ENCODE data around the gene GID4. TPM values are rescaled to one million over a fixed set of nuclear protein-coding genes. Genes with fewer than 3 reads are reported as not detected.

Gene GID4
- total RNA-seq, 1 donor from 2014 or later = 7.7 TPM

DNA sequence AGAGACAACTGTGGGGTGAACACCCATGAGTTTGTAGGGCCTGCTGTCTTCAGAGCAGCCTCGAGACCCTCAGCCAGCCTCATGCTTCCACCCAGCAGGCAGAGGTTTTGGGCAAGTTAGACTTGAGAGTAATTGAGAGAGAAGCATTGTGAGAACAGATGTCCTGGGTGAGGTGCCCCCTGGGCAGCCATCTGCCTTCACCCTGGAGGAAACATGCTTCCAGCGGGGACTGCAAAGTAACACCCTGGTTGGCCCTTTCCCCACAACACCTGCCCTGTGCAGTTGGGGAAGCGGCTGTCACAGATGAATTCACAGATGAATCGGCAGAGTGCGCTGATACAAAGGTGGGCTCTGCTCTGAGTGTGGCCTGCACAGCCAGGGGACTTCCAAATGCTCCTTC, 23.6 kb upstream of the GID4 start:
- FAIRE-seq (no peak), DNase-seq (ENCODE audit: low spot score in 2 of 2) (no peak)

DNA sequence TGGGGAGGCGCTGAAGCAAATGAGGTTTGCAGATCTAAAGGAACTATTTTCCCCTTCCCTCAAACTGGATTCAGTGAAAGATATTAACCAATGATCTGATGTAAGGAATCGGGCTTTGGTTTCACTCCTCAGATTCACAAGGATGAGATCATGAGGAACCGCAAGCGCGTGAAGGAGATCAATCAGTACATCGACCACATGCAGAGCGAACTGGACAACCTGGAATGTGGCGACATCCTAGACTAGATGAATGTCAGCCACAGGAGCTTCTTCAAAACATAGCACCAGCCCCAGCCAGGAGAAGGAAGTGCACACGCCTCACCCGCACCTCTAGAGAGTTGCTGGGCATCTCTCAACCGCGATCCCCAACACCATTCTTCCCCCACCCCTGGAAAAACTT, 22.8 kb upstream of the GID4 start:
- DNase-seq (ENCODE audit: low spot score in 2 of 2) (no peak), FAIRE-seq (no peak)

DNA sequence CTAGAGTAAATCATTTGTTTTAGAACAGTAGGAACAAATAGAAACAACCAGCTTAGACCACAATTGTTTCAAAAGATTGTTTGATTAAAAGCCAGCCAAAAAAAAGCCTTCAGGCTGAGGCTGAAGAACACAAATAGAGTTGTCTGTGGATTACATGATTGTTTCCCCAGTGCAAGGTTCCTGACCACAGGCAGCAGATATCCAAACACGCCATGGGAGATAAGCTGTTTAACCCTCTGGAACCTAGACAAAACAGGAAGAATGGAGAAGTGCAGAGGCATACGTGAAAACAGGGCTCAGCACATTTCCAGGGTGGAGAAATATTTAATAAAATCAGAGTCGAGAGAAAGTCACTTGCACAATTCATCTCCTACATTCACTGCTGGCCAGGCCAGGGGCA, 21.2 kb upstream of the GID4 start:
- no peak for FAIRE-seq
- DNase-seq (ENCODE audit: low spot score in 2 of 2) = no peak

DNA sequence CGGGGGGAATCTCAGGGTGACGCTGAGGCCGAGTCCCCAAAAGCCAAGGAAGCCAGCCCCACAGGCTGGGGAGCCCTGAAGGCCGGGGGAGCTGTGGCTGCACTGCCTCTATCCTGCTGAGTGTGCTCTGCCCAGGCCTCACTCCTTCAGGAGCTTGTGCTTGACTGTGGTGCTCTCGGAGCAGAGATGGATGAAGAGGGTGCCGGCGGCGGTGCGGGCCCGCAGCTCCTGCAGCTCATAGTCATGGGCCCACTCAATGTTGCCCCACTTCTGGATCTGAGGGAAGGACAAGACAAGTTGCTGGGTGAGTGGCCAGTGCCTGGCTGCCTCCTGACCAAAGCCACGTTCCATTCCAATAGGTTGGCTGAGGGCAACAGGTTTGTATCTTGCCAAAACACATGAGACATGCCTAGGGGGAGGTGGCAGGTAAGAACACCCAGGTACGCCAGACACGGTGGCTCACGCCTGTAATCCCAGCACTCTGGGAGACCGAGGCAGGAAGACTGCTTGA, 20.7 kb upstream of the GID4 start:
- DNase-seq (ENCODE audit: low spot score in 2 of 2) (no peak), FAIRE-seq (no peak)

DNA sequence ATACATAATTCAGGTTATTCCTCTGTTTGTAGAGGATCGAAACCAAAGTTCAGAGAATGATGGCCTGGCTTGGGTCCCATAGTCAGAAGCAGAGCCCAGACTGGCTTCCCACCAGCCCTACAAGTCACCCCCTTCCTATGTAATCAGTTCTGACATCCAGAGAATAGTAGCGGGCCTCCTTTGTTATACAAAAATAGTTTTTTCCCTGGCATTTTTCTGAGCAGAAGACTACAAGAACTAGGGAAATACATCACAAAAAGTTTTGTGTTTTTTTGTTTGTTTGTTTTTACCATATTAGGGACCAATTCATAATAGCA, 19.4 kb upstream of the GID4 start:
- DNase-seq (ENCODE audit: low spot score in 2 of 2) = no peak
- no peak for FAIRE-seq

DNA sequence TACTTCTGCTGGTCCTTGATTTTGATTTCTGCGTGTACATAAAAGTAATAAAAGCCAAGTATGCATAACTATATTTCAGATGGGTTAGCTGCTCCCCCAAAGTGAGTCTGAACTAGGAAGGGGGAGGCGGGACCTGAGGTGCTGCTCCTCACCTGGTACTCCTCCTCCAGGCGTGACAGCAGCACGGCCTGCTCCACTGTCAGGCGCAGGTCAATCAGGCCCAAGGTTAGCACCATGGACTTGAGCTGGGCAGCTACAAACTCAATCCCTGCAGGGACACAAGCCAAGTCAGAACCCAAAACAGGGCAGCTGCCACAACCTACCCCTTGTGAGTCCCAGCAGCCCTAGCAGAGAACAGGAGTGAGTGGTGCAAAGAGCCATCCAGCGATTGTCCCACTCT, 18.2 kb upstream of the GID4 start:
- no peak for FAIRE-seq
- no peak for DNase-seq (ENCODE audit: low spot score in 2 of 2)

DNA sequence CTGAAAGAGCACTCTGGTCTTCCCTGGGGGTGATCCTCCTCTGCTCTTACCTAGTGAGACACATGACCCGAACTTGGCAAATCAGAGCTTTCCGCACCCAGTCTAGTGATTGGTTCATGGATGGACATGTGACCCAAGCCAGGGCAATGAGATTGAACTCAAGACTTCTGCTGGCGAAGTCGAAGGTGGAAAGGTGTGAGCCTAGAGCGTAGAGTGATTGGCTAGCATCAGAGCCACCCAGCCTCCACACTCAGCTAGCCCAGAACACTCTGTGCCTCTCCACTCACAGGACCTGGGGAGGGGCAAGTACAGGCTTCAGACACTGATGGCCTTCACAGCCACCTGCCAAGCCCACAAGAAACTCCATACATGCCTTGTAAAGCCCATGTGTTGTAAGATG, 17.8 kb upstream of the GID4 start:
- no peak for FAIRE-seq

DNA sequence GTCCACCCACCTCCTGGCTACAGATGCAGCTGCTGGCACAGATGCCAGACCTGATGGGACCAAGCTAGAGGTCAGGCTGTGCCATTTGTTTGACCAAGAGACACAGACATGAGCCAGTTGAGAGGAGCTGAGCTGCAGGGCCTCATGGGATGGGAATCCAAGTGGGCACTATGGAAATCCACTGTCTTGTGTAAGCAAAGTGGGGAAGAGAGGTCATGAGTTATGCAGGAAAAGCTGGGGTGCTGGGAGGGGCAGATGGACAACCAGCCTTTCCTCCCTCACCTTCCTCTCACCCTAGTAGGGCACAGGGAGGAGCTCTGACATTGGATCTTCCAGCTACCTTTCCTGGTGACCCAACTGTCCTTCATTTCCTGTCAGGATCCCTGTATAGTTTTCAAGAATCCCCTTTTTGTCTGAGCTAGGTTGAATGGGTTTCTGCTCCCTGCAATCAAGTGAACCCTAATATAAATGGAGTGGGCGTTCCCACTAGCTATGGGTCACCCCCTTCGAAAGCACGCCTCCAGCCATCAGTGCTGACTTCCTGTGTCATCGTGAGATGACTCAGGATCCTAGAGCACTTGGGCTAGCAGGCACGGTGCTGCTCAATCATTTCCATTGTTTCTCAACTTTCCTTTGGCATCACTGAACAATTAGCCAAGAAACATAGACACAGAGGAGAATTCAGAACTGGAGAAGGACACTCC, 13.8 kb upstream of the GID4 start:
- DNase-seq (ENCODE audit: low spot score in 2 of 2) (no peak), FAIRE-seq (no peak)

More for the DNA sequence above, 17.8 kb upstream of the GID4 start:
- no peak for DNase-seq (ENCODE audit: low spot score in 2 of 2)

DNA sequence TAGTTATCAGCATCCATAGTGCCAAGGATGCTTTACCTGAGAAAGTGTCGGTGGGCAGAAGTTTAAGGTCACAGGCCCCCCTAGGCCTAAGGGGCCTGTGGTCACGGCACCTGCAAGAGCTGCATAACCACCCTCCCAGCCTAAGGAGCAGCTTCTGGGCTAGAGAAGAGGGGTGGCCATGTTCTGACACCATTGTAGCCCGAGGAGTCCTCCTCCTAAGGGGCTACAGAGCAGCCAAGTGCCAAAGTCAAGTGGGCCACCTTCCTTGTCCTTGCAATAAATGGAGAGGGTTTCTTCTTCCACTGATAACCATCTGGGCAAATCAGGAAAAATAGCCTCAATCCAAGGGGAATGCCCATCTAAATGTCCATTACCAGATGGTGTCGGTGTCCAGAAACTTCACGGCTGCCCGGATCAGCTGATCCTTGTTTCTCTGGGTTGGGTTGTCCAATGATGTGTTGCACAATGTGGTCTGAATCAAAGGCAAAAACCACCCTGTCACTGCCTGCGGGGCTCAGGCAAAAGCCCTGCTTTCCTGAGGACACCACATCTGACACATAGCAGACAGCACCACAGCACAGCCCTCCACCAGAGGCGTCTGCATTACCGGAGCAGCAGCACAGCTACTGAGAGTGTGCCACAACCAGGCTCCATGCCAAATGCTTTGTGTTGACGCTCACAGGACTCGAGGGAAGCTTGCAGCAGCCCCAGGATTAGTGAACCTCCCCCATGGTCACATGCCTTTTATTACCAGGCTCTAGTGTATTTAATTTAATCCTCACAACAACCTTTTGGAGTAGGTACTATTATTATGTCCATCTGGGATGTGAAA, 13.0 kb upstream of the GID4 start:
- FAIRE-seq = no peak
- DNase-seq (ENCODE audit: low spot score in 2 of 2) = no peak

DNA sequence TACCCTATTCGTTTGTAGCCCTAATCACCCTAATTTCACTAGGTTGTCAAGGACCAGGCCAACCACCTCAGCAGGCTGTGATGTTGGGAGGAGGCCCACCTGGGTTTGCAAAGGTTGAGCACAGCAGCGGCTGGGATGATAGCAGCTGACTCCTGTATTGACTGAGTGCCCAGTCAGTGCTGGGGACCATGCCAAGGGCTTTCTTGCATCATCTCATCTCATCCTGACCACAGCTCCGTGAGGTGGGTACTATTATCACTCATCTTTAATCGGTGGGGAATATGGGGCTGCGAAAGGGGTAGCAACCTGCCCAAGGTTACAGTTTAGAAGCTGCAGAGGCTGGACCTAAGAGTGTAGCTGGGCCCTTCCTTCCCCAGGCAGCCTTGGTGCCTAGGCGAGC, 11.9 kb upstream of the GID4 start:
- DNase-seq (ENCODE audit: low spot score in 2 of 2) (no peak), FAIRE-seq (no peak)

DNA sequence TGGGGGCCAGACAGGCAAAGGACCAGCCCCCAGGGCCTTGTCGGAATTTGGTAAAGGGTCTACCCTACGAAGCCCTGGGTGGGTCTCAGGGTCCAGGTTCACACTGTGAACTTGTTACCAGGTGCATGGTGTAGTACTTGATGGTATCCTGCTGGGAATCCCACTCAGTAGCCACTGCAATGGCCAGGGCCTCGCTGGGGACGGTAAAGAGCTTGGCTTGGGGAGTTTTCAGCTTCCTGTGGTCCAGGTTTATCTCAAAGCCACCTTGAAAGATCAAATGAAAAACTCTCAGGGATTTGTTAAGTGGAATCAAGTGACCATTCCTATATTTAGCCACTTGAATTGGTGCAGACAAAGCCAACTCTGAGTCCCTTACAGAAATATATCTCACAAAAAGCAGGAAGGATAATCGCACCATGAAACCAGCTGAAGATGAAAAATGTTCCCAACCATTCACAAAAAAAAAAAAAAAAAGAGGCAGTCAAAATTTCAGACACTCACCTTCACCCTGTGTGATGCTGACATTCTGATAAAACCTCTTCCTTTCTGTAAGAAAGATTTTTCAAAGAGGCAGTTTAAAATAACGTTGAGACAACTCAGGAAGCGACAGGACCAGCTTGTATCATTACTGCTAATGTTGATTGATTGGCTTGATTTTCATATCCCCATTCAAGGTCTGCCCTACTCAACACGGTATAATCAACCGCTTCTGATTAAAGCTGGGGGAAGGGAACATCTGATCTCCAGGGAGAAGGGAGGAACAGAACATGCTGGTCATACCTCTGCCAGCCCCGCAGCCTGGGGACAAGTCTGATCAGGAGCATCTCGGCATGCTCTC, 10.9 kb upstream of the GID4 start:
- DNase-seq (ENCODE audit: low spot score in 2 of 2) (no peak), FAIRE-seq (no peak)

DNA sequence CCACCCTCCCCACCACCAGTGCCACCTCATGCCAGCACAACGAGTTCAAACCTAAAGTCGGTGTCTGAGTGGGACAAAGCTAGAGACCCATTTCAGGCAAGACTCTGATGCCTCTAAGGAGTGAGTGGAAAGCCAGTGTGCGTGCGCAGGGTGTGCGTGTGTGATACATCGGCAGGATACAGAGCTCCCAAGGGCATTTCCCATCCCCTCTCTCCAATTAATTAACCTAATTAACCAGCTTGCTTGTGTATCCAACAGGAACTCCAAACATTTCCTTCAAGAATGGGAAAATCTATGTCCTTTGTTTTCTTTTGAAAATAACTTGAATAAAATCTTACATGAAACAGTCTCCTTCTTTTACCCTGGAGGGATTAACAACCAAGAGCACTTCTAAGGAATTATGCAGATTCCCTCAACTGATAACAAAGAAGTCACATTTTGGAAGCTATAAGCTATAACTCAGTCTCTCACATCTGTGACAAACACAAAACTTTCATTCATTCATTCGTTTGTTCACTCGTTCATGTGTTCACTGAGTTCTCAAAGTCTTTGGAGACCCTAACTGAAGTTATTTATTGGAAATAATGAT, 10.2 kb upstream of the GID4 start:
- DNase-seq (ENCODE audit: low spot score in 2 of 2) (no peak), FAIRE-seq (no peak)

DNA sequence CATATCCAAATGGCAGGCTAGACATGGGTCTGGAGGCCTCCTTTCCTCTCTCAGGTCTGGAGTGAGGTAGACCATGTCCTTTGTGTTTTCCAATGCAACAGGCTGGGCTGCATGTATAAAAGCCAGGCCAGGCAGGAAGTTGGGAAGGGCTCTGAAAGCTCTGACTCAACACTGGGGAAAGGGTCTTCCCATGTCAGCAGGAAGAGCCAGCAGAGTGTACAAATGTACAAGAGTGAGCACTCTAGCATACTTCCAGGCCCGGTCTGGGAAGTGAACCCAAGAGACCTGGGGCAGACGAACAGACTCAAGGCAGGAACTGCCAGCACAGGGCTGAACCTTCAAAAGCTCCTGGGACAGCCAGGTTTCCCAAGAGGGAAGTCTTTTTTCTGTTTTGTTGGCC, 7.3 kb upstream of the GID4 start:
- DNase-seq (ENCODE audit: low spot score in 2 of 2) = no peak
- FAIRE-seq = no peak

DNA sequence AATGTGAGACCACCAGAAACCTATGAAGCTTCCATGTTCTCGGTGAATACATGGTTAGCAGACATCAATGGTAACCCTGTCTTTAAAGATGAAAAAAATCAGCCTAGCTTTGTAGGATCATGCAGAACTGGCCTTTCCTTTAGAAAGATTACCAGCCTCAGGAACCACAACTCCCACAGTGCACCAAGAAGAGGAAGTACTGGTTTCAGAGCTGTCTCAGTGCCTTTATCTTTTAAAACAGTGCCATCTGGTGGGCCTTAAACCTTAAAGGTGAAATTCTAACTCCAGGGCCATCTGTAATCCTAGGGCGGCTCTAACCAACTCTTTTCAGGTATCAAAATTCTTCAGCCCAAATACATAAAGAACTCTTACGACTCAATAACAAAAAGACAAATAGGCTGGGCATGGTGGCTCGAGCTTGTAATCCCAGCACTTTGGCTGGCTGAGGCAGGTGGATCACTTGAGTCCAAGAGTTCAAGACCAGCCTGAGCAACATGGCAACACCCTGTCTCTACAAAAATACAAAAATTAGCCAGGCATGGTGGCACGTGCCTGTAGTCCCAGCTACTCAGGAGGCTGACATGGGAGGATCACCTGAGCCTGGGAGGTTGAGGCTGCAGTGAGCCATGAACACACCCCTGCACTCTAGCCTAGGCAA, 5.6 kb upstream of the GID4 start:
- FAIRE-seq = no peak
- DNase-seq (ENCODE audit: low spot score in 2 of 2) = peak; percentile 52 to 74

DNA sequence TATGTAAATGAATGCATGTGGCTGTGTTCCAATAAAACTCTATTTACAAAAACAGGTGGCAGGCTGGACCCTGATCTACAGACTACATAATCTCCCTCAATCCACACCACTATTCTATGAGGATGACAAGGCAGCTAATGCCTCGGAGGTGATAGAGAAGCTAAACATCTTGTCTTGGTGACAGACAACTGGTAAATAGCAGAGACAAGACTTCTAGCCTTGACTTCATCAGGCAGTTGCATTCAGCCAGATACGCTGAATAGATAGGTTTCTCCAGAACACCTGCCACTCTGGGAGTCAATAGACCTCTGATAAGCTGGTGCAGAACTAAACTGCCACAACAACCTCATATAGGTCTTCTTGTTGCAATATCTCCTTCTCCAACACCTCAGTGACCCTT, 3.5 kb upstream of the GID4 start:
- no peak for FAIRE-seq
- DNase-seq (ENCODE audit: low spot score in 2 of 2) = no peak

DNA sequence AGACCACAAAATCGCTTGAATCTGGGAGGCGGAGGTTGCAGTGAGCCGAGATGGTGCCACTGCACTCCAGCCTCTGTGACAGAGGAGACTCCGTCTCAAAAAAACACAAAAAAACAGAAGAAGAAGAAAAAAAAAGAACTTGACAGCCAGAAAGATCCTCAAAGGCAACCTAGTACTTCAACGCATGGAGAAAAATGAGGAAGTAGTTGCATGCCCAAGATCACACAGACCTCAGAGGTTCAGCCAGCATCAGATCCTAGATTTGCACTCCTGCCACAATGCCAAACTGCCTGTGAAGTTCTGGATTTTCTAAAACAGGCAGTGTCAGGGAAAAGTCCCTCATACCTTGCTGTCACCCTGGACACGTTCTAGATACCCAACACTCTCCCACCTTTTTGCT, 1.7 kb upstream of the GID4 start:
- DNase-seq (ENCODE audit: low spot score in 2 of 2) = no peak
- no peak for FAIRE-seq

DNA sequence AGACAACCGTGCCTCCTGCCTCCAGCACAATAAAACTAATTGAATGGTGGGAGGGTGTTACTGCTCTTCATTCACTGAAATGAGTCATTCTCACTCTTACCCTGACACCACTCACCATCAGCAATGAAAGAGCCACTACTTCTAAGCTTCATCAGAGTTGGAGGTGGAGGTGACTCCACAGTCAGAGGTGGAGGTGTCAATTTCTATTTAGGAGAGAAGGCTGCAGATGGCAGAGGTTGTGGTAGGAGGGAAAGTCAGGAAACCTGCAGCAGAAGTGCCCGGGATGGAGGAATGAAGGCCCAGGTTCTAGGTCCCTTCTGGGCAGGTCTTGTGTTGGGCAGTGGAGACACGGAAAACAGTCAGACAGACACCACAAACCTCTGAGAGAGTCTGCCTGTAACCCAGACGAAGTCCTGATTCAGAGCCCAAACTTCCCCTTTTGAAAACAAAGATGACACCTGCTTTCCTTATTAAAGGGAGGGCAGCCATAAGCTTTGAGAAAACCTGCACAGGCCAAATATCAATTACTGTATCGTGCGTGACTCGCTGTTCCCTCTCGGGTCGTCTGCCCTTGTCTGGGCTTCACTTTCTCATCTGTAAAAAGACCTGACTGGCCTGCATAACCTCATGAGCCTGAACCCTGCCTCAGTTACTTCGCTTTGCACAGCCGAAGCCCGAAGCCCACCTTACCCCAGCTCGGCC, 908 bp upstream of the GID4 start:
- FAIRE-seq (no peak), DNase-seq (ENCODE audit: low spot score in 2 of 2) (no peak)

DNA sequence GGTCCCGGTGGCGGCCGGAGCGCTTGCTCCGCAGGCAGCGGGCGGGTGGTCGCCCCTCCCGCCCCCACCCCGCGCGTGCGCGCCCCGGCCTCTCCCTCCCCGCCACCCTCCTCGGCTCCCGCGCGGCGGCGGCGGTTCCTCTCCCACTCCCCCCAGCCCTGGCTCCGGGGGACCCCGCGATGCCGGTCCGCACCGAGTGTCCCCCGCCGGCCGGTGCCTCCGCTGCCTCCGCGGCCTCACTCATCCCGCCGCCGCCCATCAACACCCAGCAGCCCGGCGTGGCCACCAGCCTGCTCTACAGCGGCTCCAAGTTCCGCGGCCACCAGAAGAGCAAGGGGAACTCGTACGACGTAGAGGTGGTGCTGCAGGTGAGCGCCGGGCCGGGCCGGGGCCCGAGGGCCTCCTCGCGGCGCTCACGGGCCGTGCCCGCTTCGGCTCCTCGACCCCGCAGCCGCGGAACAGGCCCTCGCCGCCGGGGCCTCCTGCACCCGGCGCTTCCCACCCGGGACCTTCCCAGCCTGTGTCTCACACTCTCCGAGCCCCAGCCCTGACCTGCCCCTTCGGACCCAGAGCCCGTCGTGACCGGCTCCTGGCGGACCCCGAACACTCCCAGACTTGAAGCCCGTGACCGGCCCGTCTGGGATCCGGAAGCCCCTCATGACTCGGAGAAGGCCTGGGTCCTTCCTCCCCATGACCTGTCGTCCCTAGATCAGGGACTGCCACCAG, 490 bp downstream of the GID4 start:
- peak in 1 of 2 donors; percentile 88 for DNase-seq (ENCODE audit: low spot score in 2 of 2)
- no peak for FAIRE-seq

DNA sequence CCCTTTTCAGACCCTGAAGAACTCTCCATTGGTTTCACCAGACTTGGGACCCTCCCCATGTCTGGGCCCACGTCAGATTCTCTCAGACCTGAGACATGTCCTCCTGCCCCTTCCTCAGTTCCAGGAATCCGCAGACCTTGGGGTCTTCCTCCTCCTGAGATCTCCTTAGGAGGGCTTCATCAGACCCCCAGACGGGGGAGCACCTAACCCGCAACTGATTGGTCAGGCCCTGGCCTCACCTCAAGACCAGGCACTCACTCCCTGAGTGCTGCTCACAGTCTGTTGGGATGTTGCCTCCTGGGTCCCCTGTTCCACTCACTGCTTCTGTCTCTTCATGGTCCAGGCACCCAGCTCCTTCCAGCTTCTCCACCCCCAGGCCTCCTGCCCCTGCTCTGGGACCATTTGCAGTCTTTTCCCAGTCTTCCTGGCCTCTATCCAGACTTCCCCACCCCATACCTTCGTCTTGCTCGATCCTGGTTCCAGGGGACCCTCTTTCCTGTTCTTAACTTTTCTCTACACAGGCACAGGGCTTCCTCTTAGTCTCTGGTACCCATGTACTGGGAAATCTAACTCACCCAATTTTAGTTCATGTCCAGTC, 1.2 kb downstream of the GID4 start:
- FAIRE-seq (no peak), DNase-seq (ENCODE audit: low spot score in 2 of 2) (no peak)
